Uterus (tissue), 4 donors: Measurements from ENCODE around the gene FDXR. TPM values are rescaled to one million over a fixed set of nuclear protein-coding genes. Genes with fewer than 3 reads are reported as not detected.

Experiments used
- DNase-seq, 2 donors: peaks; one replicate each; pipeline ENCODE4 v3.0.0-alpha.2; 2019 to 2020
- H3K27ac ChIP-seq, 2 donors: fragments of 200-600 bp; sonication (generic); 1 replicate in 1 of 2; 2 replicates in 1 of 2; pipeline ENCODE4 v1.5.1; 2016 to 2018
- H3K27me3 ChIP-seq, 2 donors: fragments of 200-600 bp; sonication (generic); one replicate each; pipeline ENCODE4 v1.5.1; 2018 to 2019; ENCODE audit warnings: control low read depth in 1 of 2
- H3K36me3 ChIP-seq, 2 donors: fragments of 200-600 bp; sonication (generic); one replicate each; pipeline ENCODE4 v1.5.1; 2019; ENCODE audit warnings: control low read depth in 1 of 2
- H3K4me1 ChIP-seq, 2 donors: fragments of 200-600 bp; sonication (generic); one replicate each; pipeline ENCODE4 v1.5.1; 2018 to 2019; ENCODE audit warnings: control low read depth in 1 of 2
- H3K4me3 ChIP-seq, 2 donors: fragments of 200-600 bp; sonication (generic); 1 replicate in 1 of 2; 2 replicates in 1 of 2; pipeline ENCODE4 v1.5.1; 2018 to 2019; ENCODE audit warnings: mild to moderate bottlenecking in 1 of 2
- H3K9me3 ChIP-seq, 2 donors: fragments of 200-600 bp; sonication (generic); one replicate each; pipeline ENCODE4 v1.5.1; 2019; ENCODE audit warnings: control low read depth in 1 of 2
- POLR2A ChIP-seq, 2 donors: fragments of 450-650 bp; IDR thresholded peaks; one replicate each; pipeline ENCODE4 v1.6.1; 2016; ENCODE audit warnings: antibody characterized with exemption in 2 of 2, mild to moderate bottlenecking in 1 of 2, moderate library complexity in 1 of 2
- intact Hi-C: fragments of 100-400 bp; cut with DNase I; formaldehyde crosslinking; loops from one replicate; pipeline ENCODE4 v1.15.1; 2023; ENCODE audit warnings: low total_unique reads
- total RNA-seq, 4 donors: library from RNA; depleted of rRNA in 3 of 4; stranded (reverse); fragments of >200 nt in 3 of 4; gene quantifications; one replicate each; pipeline versions ENCODE4 v1.1.0 to v1.2.4, GENCODE V29; 2014 to 2023
- TF ChIP-seq, protein P1 (sequence below), 4 experiments: fragments of 200-600 bp in 2 of 4; fragments of 450-650 bp in 2 of 4; sonication (generic) in 2 of 4; IDR thresholded peaks; one replicate each; pipeline ENCODE4 v1.5.1; 2016 to 2019; ENCODE audit warnings: antibody characterized with exemption in 4 of 4, mild to moderate bottlenecking in 2 of 4, moderate library complexity in 1 of 4
- donor health status: DM: yes; HTN: yes; CAD: no.

FDXR gene
- total RNA-seq, 4 donors from 2014 or later = 5.1 to 13.4 (median 7.2) TPM; not detected in 1

- no peak overlapping the region for H3K4me3 ChIP-seq
- H3K36me3 ChIP-seq = no peaks in the 10 kb centered on the region
- DNase-seq = no peak
- H3K27ac ChIP-seq = no peak overlapping the region
- H3K4me1 ChIP-seq = no peaks in the 10 kb centered on the region
- H3K9me3 ChIP-seq = no peaks in the 10 kb centered on the region
- intact Hi-C loops = no loop called here
- no peak for TF ChIP-seq POLR2A (IDR thresholded peaks at IDR 0.05)
- TF ChIP-seq, protein P1, sequence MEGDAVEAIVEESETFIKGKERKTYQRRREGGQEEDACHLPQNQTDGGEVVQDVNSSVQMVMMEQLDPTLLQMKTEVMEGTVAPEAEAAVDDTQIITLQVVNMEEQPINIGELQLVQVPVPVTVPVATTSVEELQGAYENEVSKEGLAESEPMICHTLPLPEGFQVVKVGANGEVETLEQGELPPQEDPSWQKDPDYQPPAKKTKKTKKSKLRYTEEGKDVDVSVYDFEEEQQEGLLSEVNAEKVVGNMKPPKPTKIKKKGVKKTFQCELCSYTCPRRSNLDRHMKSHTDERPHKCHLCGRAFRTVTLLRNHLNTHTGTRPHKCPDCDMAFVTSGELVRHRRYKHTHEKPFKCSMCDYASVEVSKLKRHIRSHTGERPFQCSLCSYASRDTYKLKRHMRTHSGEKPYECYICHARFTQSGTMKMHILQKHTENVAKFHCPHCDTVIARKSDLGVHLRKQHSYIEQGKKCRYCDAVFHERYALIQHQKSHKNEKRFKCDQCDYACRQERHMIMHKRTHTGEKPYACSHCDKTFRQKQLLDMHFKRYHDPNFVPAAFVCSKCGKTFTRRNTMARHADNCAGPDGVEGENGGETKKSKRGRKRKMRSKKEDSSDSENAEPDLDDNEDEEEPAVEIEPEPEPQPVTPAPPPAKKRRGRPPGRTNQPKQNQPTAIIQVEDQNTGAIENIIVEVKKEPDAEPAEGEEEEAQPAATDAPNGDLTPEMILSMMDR (IDR thresholded peaks at IDR 0.05) = no peak
- H3K27me3 ChIP-seq = no peaks in the 10 kb centered on the region
Observed at GRCh38 chr17:74827800-74828199, 45.0 kb downstream of the FDXR start.

DNA sequence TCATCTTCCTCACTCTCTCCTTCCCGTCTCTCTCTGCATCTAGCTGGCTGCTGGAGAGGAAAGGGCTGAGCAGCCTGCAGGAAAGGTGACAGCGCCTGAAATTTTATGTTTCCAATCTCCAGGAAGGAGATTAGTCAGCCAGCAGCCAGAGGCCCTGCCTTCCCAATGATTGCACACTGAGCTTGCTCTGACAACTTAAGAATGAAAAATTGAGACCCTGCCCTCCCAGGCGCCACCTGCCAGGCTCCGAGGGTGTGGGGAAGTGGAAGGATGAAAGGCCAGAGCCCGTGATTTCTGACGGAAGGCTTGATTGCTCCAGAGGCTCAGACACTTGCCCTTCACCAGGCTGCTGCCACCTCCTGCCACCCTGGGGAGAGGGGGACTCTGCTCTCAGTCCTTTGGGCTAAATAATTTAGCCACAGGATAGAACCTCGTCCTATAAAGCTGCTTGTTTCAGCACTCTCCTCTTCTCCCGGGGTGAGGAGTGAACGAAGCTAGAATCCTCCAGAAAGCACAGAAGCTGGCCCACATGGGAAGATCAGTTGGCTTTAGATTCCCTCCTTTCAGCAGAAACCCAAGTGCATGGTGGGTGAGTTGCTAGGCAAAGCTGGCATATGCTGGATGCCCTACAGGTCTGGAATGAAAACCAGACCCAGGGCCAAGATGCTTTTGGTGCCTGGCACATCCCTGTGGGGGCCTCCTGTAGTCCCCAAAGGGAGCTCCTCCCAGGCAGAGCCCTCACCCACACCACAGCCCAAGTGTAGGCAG is 46.7 kb downstream of the FDXR start:
- intact Hi-C loops = no loop called here
- DNase-seq = no peak
- TF ChIP-seq, protein P1 (IDR thresholded peaks at IDR 0.05) = no peak
- no peak for TF ChIP-seq POLR2A (IDR thresholded peaks at IDR 0.05)
- no peaks in the 10 kb centered on the region for H3K36me3 ChIP-seq
- no peaks in the 10 kb centered on the region for H3K4me1 ChIP-seq
- no peaks in the 10 kb centered on the region for H3K27me3 ChIP-seq
- H3K9me3 ChIP-seq = no peaks in the 10 kb centered on the region
- H3K27ac ChIP-seq = no peak overlapping the region
- H3K4me3 ChIP-seq = no peak overlapping the region

DNA sequence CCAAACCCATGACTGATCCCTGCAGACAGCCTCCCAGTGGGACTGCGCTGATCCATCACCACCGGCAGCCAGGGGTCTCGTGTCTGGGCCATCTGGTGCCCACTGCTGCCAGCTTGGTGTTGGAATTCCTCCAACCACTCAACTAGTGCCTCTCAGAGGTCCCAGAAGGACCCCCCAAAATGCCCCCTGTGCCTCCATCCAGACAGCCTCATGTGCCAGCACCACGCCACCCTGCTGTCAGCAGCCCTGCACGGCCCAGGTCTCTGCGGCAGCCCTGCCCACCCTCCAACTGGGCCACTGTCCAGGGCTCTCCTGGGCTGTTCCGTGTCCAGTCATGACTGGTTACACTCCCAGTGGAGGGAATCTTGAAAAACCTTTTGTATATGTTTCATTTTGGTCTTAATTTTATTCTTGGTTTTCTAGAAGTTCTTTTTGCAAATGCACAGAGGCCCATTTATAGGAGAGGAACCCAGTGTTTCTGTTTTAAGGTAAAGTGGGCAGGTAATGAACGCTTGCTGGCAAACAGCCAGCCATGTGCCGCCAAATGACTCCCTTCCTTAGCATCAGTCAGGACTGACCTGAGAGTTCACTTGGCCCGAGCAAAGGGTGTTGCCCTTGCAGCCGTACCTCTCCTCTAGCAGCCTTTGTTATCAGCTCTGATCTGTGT is 47.7 kb downstream of the FDXR start:
- no peaks in the 10 kb centered on the region for H3K27me3 ChIP-seq
- no peak for DNase-seq
- H3K4me1 ChIP-seq = no peaks in the 10 kb centered on the region
- no peaks in the 10 kb centered on the region for H3K36me3 ChIP-seq
- no peak overlapping the region for H3K27ac ChIP-seq
- no peak overlapping the region for H3K4me3 ChIP-seq
- TF ChIP-seq POLR2A (IDR thresholded peaks at IDR 0.05) = no peak
- TF ChIP-seq, protein P1 (IDR thresholded peaks at IDR 0.05) = no peak
- H3K9me3 ChIP-seq = no peaks in the 10 kb centered on the region
- intact Hi-C loops = no loop called here

DNA sequence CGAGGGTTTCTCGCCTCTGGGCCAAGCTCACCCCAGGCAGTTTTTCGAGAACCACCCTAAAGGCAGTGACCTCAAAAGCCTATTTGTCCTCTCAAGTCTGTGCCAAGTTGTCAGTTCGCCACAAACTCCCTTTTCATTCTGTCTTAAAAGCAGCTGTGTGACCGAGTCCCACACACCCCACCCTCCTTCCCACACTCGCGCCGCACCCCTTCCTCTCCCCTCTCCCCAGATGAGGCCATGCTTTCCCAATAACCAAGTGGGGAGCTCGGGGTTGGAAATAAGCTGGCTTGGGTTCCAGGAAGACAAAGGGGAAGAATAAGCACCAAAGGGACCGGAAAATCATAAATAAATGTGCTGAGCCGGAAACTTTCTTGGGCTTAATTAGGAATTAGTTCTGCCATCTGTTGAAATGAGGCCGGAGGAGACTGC is 49.8 kb downstream of the FDXR start:
- Histone ChIP-seq H3K27me3 (no peaks in the 10 kb centered on the region), H3K9me3 (no peaks in the 10 kb centered on the region), H3K27ac (no peak overlapping the region), H3K4me1 (no peaks in the 10 kb centered on the region), H3K4me3 (no peak overlapping the region), H3K36me3 (no peaks in the 10 kb centered on the region)
- TF ChIP-seq, protein P1 (IDR thresholded peaks at IDR 0.05) = no peak
- no peak for TF ChIP-seq POLR2A (IDR thresholded peaks at IDR 0.05)
- DNase-seq = no peak
- intact Hi-C loops = no loop called here

DNA sequence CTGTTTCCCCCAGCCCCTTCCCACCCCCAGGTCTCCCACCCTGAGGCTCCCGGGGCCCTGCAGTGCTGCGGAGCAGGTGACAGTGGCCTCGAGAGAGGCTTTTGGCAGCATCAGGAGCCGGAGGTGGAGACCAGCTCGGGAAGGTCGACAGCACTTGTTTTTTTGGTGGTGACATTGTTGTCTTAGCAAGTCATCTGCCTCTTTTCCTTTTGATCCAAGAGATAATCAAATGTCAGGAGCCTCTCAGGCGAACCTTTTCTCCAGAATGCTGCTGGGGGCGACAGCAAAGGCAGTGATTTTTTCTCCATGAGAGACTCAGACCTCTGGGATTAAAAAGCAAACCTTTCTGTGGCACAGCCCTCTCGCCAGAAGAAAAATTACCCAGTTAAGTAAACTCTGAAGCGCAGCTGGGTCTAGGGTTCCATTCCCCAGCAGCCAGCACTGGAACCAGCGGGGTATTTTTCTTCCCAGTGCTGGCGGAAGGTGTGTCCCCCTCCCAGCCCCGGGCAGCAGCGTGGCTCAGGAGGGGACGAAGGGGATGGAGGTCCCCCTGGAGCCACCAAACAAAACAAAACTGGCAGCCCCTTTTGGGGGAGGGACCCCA is 50.4 kb downstream of the FDXR start:
- no peak for TF ChIP-seq POLR2A (IDR thresholded peaks at IDR 0.05)
- TF ChIP-seq, protein P1 (IDR thresholded peaks at IDR 0.05) = no peak
- no peaks in the 10 kb centered on the region for H3K27me3 ChIP-seq
- H3K27ac ChIP-seq = no peak overlapping the region
- intact Hi-C loops = no loop called here
- H3K4me3 ChIP-seq = no peak overlapping the region
- no peaks in the 10 kb centered on the region for H3K9me3 ChIP-seq
- no peaks in the 10 kb centered on the region for H3K36me3 ChIP-seq
- H3K4me1 ChIP-seq = no peaks in the 10 kb centered on the region
- DNase-seq = no peak
